Measurements from ENCODE around the gene C1QTNF6. TPM values are rescaled to one million over a fixed set of nuclear protein-coding genes. Genes with fewer than 3 reads are reported as not detected.

The C1QTNF6 gene
- total and polyA plus RNA-seq, 2 donors (not counting 1 experiment from before 2014, with no cell fraction given): 3.5 to 7.4 TPM

GRCh38 chr22:37162221-37163095 is 25.6 kb downstream of the C1QTNF6 start:
- Histone ChIP-seq H3K9me3 (ENCODE audit: control insufficient read depth, insufficient read depth, low read depth, low read length) (no peaks in the 10 kb centered on the region), H3K27ac (ENCODE audit: insufficient read depth, low read length) (no peak overlapping the region), H4K20me1 (ENCODE audit: control insufficient read depth, extremely low read depth, insufficient read depth, low read length) (no peaks in the 10 kb centered on the region), H3K27me3 (ENCODE audit: control insufficient read depth, insufficient read depth, low read length) (peaks cover 13% of the 10 kb centered on the region), H3K4me3 (replicated peaks in 1 of 4; ENCODE audit: control extremely low read depth in 1 of 4, insufficient read depth in 1 of 4, low read depth in 3 of 4, low read length in 4 of 4) (no peak overlapping the region), H3K36me3 (ENCODE audit: control insufficient read depth, insufficient read depth, low read length) (no peaks in the 10 kb centered on the region), H3K9ac (ENCODE audit: insufficient read depth, low read length) (no peak overlapping the region), H3K4me1 (ENCODE audit: control insufficient read depth, extremely low read depth, insufficient read depth, low read length) (no peaks in the 10 kb centered on the region), H3K4me2 (ENCODE audit: extremely low read depth, insufficient read depth, low read length) (no peak overlapping the region), H3K79me2 (ENCODE audit: control insufficient read depth, insufficient read depth, low read length) (no peaks in the 10 kb centered on the region), H2AFZ (ENCODE audit: low read length) (no peak overlapping the region)
- TF ChIP-seq EZH2 (IDR thresholded peaks at IDR 0.05; ENCODE audit: low read length, missing control alignments): no peak
- no peak for TF ChIP-seq CTCF (conservative IDR thresholded peaks at IDR 0.05 in 1 of 2, IDR thresholded peaks at IDR 0.05 in 1 of 2; ENCODE audit: low read depth in 1 of 2, low read length in 2 of 2)
- no peak for DNase-seq (ENCODE audit: low read depth in 2 of 2)

GRCh38 chr22:37161443-37161842 is 26.6 kb downstream of the C1QTNF6 start:
- DNase-seq (ENCODE audit: low read depth in 2 of 2): no peak
- H3K36me3 ChIP-seq (ENCODE audit: control insufficient read depth, insufficient read depth, low read length): no peaks in the 10 kb centered on the region
- no peak overlapping the region for H3K27ac ChIP-seq (ENCODE audit: insufficient read depth, low read length)
- H3K79me2 ChIP-seq (ENCODE audit: control insufficient read depth, insufficient read depth, low read length): no peaks in the 10 kb centered on the region
- H3K9me3 ChIP-seq (ENCODE audit: control insufficient read depth, insufficient read depth, low read depth, low read length): no peaks in the 10 kb centered on the region
- peaks cover 13% of the 10 kb centered on the region for H3K27me3 ChIP-seq (ENCODE audit: control insufficient read depth, insufficient read depth, low read length)
- H4K20me1 ChIP-seq (ENCODE audit: control insufficient read depth, extremely low read depth, insufficient read depth, low read length): no peaks in the 10 kb centered on the region
- no peak overlapping the region for H3K4me2 ChIP-seq (ENCODE audit: extremely low read depth, insufficient read depth, low read length)
- no peak overlapping the region for H2AFZ ChIP-seq (ENCODE audit: low read length)
- no peak for TF ChIP-seq EZH2 (IDR thresholded peaks at IDR 0.05; ENCODE audit: low read length, missing control alignments)
- H3K4me3 ChIP-seq (replicated peaks in 1 of 4; ENCODE audit: control extremely low read depth in 1 of 4, insufficient read depth in 1 of 4, low read depth in 3 of 4, low read length in 4 of 4): no peak overlapping the region
- no peaks in the 10 kb centered on the region for H3K4me1 ChIP-seq (ENCODE audit: control insufficient read depth, extremely low read depth, insufficient read depth, low read length)
- H3K9ac ChIP-seq (ENCODE audit: insufficient read depth, low read length): no peak overlapping the region

- TF ChIP-seq CTCF (conservative IDR thresholded peaks at IDR 0.05 in 1 of 2, IDR thresholded peaks at IDR 0.05 in 1 of 2; ENCODE audit: low read depth in 1 of 2, low read length in 2 of 2): no peak
- TF ChIP-seq EZH2 (IDR thresholded peaks at IDR 0.05; ENCODE audit: low read length, missing control alignments): no peak
- DNase-seq (ENCODE audit: low read depth in 2 of 2): no peak
Observed at GRCh38 chr22:37160027-37160426, 28.0 kb downstream of the C1QTNF6 start.

More at GRCh38 chr22:37160027-37160426, 28.0 kb downstream of the C1QTNF6 start:
- Histone ChIP-seq H3K4me1 (ENCODE audit: control insufficient read depth, extremely low read depth, insufficient read depth, low read length) (no peaks in the 10 kb centered on the region), H2AFZ (ENCODE audit: low read length) (no peak overlapping the region), H3K79me2 (ENCODE audit: control insufficient read depth, insufficient read depth, low read length) (no peaks in the 10 kb centered on the region), H3K36me3 (ENCODE audit: control insufficient read depth, insufficient read depth, low read length) (no peaks in the 10 kb centered on the region), H3K27ac (ENCODE audit: insufficient read depth, low read length) (no peak overlapping the region), H4K20me1 (ENCODE audit: control insufficient read depth, extremely low read depth, insufficient read depth, low read length) (no peaks in the 10 kb centered on the region), H3K4me2 (ENCODE audit: extremely low read depth, insufficient read depth, low read length) (no peak overlapping the region), H3K9me3 (ENCODE audit: control insufficient read depth, insufficient read depth, low read depth, low read length) (no peaks in the 10 kb centered on the region), H3K9ac (ENCODE audit: insufficient read depth, low read length) (no peak overlapping the region), H3K4me3 (replicated peaks in 1 of 4; ENCODE audit: control extremely low read depth in 1 of 4, insufficient read depth in 1 of 4, low read depth in 3 of 4, low read length in 4 of 4) (no peak overlapping the region), H3K27me3 (ENCODE audit: control insufficient read depth, insufficient read depth, low read length) (peaks cover 13% of the 10 kb centered on the region)

Measured in fibroblast of lung (primary cell).